Measurements from ENCODE around the gene EPHA7.

EPHA7 gene

GRCh38 chr6:93392797-93393196, 26.6 kb downstream of the EPHA7 start:
- DNase-seq = no peak

GRCh38 chr6:93391965-93392364, 27.4 kb downstream of the EPHA7 start:
- no peak for DNase-seq

GRCh38 chr6:93389192-93389591, 30.2 kb downstream of the EPHA7 start:
- no peak for DNase-seq

GRCh38 chr6:93388070-93388469, 31.3 kb downstream of the EPHA7 start:
- DNase-seq = no peak

GRCh38 chr6:93376026-93376540, 43.3 kb downstream of the EPHA7 start:
- no peak for DNase-seq

- no peak for DNase-seq
Observed at GRCh38 chr6:93373445-93373844, 45.9 kb downstream of the EPHA7 start.

GRCh38 chr6:93371756-93372155, 47.6 kb downstream of the EPHA7 start:
- no peak for DNase-seq

- DNase-seq = no peak
Observed at GRCh38 chr6:93369586-93370134, 49.7 kb downstream of the EPHA7 start.

GRCh38 chr6:93366506-93366905, 52.9 kb downstream of the EPHA7 start:
- no peak for DNase-seq

GRCh38 chr6:93365445-93365844, 53.9 kb downstream of the EPHA7 start:
- DNase-seq = no peak

GRCh38 chr6:93358435-93358834, 60.9 kb downstream of the EPHA7 start:
- DNase-seq = no peak

- DNase-seq = no peak
Observed at GRCh38 chr6:93352604-93353003, 66.8 kb downstream of the EPHA7 start.

GRCh38 chr6:93351222-93351621, 68.1 kb downstream of the EPHA7 start:
- DNase-seq = no peak

GRCh38 chr6:93350774-93351173, 68.6 kb downstream of the EPHA7 start:
- DNase-seq = no peak

- DNase-seq = no peak
Observed at GRCh38 chr6:93344333-93344835, 75.0 kb downstream of the EPHA7 start.

GRCh38 chr6:93343476-93343875, 75.9 kb downstream of the EPHA7 start:
- no peak for DNase-seq

GRCh38 chr6:93341900-93342613, 77.3 kb downstream of the EPHA7 start:
- DNase-seq = peak; percentile 27

GRCh38 chr6:93337772-93338394, 81.5 kb downstream of the EPHA7 start:
- DNase-seq = no peak

GRCh38 chr6:93337014-93337413, 82.3 kb downstream of the EPHA7 start:
- no peak for DNase-seq

- DNase-seq = no peak
Observed at GRCh38 chr6:93329301-93330000, 89.9 kb downstream of the EPHA7 start.

- DNase-seq = no peak
Observed at GRCh38 chr6:93327857-93328256, 91.5 kb downstream of the EPHA7 start.

GRCh38 chr6:93325761-93326160, 93.6 kb downstream of the EPHA7 start:
- no peak for DNase-seq

GRCh38 chr6:93323630-93324029, 95.7 kb downstream of the EPHA7 start:
- no peak for DNase-seq

Measured in NCI-H1436 treated with DMSO at 0.1 percent for 48 hours (cell line).